ENCODE measurements around the gene NSL1. TPM values are rescaled to one million over a fixed set of nuclear protein-coding genes. Genes with fewer than 3 reads are reported as not detected.

The NSL1 gene
- total and polyA plus RNA-seq, 2 donors (not counting 1 experiment from before 2014, with no cell fraction given): 20.5 to 45.9 TPM

DNA sequence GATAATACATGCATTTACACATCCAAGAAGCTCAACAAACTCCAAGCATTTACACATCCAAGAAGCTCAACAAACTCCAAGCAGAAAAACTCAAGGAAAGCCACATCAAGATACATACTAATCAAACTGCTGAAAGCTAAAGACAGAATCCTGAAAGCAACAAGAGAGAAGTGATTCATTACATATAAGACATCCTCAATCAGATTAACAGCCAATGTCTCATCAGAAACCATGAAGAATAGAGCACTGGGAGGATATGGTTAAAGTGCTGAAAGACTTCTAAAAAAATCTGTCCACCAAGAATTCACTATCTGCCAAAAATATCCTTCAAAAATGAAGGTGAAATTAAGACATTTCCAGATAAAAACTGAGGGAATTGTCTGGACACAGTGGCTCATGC lies 46.3 kb downstream of the NSL1 start:
- peaks cover 0 to 1% of the 10 kb centered on the region in 2 experiments for H3K36me3 ChIP-seq (replicated peaks in 1 of 2; ENCODE audit: control extremely low read depth in 1 of 2, control insufficient read depth in 1 of 2, extremely low read depth in 1 of 2, insufficient read depth in 2 of 2, low read length in 1 of 2)
- no peaks in the 10 kb centered on the region for H3K9me3 Mint-ChIP-seq (ENCODE audit: insufficient read depth)
- POLR2A ChIA-PET: no interaction called here
- intact Hi-C loops (cut with micrococcal nuclease): no loop called here
- H4K20me1 ChIP-seq (ENCODE audit: control insufficient read depth, insufficient read depth, low read length, poor library complexity, severe bottlenecking): peaks cover 13% of the 10 kb centered on the region
- H2AFZ ChIP-seq (ENCODE audit: insufficient read depth, low read depth, low read length, poor library complexity, severe bottlenecking): no peak overlapping the region
- DNase-seq (no peak), ATAC-seq (ENCODE audit: low read depth) (no peak)
- peaks cover 55% of the 10 kb centered on the region for H3K79me2 ChIP-seq (ENCODE audit: control insufficient read depth, insufficient read depth, low read length)
- H3K27me3 Mint-ChIP-seq: no peaks in the 10 kb centered on the region
- peaks cover 6 to 9% of the 10 kb centered on the region in 2 donors for H3K4me1 ChIP-seq (ENCODE audit: control insufficient read depth in 2 of 2, insufficient read depth in 2 of 2, low read length in 2 of 2)
- H3K4me3 Mint-ChIP-seq: no peak overlapping the region
- no peaks in the 10 kb centered on the region for H3K27me3 ChIP-seq (replicated peaks in 1 of 4; ENCODE audit: control extremely low read depth in 1 of 4, control insufficient read depth in 3 of 4, insufficient read depth in 4 of 4, low read length in 3 of 4)
- CTCF ChIA-PET: interaction anchor here (1.5 kb wide), 1 partner anchor 290 kb away, joined by 4 read pairs; no protein-coding TSS in a partner anchor
- peaks cover 9% of the 10 kb centered on the region for H3K4me1 Mint-ChIP-seq
- H3K9me3 ChIP-seq (ENCODE audit: control extremely low read depth in 1 of 3, control insufficient read depth in 2 of 3, insufficient read depth in 1 of 3, low read length in 2 of 3): no peaks in the 10 kb centered on the region
- TF ChIP-seq, protein P1, sequence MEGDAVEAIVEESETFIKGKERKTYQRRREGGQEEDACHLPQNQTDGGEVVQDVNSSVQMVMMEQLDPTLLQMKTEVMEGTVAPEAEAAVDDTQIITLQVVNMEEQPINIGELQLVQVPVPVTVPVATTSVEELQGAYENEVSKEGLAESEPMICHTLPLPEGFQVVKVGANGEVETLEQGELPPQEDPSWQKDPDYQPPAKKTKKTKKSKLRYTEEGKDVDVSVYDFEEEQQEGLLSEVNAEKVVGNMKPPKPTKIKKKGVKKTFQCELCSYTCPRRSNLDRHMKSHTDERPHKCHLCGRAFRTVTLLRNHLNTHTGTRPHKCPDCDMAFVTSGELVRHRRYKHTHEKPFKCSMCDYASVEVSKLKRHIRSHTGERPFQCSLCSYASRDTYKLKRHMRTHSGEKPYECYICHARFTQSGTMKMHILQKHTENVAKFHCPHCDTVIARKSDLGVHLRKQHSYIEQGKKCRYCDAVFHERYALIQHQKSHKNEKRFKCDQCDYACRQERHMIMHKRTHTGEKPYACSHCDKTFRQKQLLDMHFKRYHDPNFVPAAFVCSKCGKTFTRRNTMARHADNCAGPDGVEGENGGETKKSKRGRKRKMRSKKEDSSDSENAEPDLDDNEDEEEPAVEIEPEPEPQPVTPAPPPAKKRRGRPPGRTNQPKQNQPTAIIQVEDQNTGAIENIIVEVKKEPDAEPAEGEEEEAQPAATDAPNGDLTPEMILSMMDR (IDR thresholded peaks at IDR 0.05): no peak
- no peak for TF ChIP-seq EZH2 (IDR thresholded peaks at IDR 0.05; ENCODE audit: borderline replicate concordance, insufficient read depth, low read depth, low read length, poor library complexity, severe bottlenecking)
- H3K4me2 ChIP-seq (replicated peaks; ENCODE audit: low read depth, low read length, poor library complexity, severe bottlenecking): no peak overlapping the region
- no peak overlapping the region for H3K27ac ChIP-seq (ENCODE audit: low read length in 2 of 2)
- no peak overlapping the region for H3K4me3 ChIP-seq (ENCODE audit: control extremely low read depth in 1 of 5, extremely low read depth in 1 of 5, insufficient read depth in 1 of 5, low read depth in 2 of 5, low read length in 4 of 5)
- H3K27ac Mint-ChIP-seq: no peak overlapping the region
- no peak overlapping the region for H3K9ac ChIP-seq (ENCODE audit: low read length)

- Histone ChIP-seq H3K9ac (ENCODE audit: low read length) (no peak overlapping the region), H3K36me3 (replicated peaks in 1 of 2; ENCODE audit: control extremely low read depth in 1 of 2, control insufficient read depth in 1 of 2, extremely low read depth in 1 of 2, insufficient read depth in 2 of 2, low read length in 1 of 2) (peaks cover 1 to 2% of the 10 kb centered on the region in 2 experiments), H2AFZ (ENCODE audit: insufficient read depth, low read depth, low read length, poor library complexity, severe bottlenecking) (no peak overlapping the region), H4K20me1 (ENCODE audit: control insufficient read depth, insufficient read depth, low read length, poor library complexity, severe bottlenecking) (peaks cover 15% of the 10 kb centered on the region), H3K27ac (ENCODE audit: low read length in 2 of 2) (no peak overlapping the region), H3K9me3 (ENCODE audit: control extremely low read depth in 1 of 3, control insufficient read depth in 2 of 3, insufficient read depth in 1 of 3, low read length in 2 of 3) (no peaks in the 10 kb centered on the region), H3K4me1 (ENCODE audit: control insufficient read depth in 2 of 2, insufficient read depth in 2 of 2, low read length in 2 of 2) (no peaks in the 10 kb centered on the region), H3K4me2 (replicated peaks; ENCODE audit: low read depth, low read length, poor library complexity, severe bottlenecking) (no peak overlapping the region), H3K4me3 (ENCODE audit: control extremely low read depth in 1 of 5, extremely low read depth in 1 of 5, insufficient read depth in 1 of 5, low read depth in 2 of 5, low read length in 4 of 5) (no peak overlapping the region), H3K27me3 (replicated peaks in 1 of 4; ENCODE audit: control extremely low read depth in 1 of 4, control insufficient read depth in 3 of 4, insufficient read depth in 4 of 4, low read length in 3 of 4) (no peaks in the 10 kb centered on the region), H3K79me2 (ENCODE audit: control insufficient read depth, insufficient read depth, low read length) (peaks cover 44% of the 10 kb centered on the region)
- no peaks in the 10 kb centered on the region for H3K27me3 Mint-ChIP-seq
- H3K27ac Mint-ChIP-seq: no peak overlapping the region
- 89% methylated on average over 4 of the region's 4 CpGs for WGBS (ENCODE audit: insufficient coverage)
- DNase-seq: no peak
- H3K9me3 Mint-ChIP-seq (ENCODE audit: insufficient read depth): no peaks in the 10 kb centered on the region
- intact Hi-C loops (cut with micrococcal nuclease): no loop called here
- no peak overlapping the region for H3K4me3 Mint-ChIP-seq
- POLR2A ChIA-PET: interaction anchor here (0.6 kb wide), 1 partner anchor 274 kb away, joined by 3 read pairs; no protein-coding TSS in a partner anchor
- ATAC-seq (ENCODE audit: low read depth): no peak
- TF ChIP-seq EZH2 (IDR thresholded peaks at IDR 0.05; ENCODE audit: borderline replicate concordance, insufficient read depth, low read depth, low read length, poor library complexity, severe bottlenecking): no peak
- TF ChIP-seq, protein P1 (IDR thresholded peaks at IDR 0.05): no peak
- peaks cover 4% of the 10 kb centered on the region for H3K4me1 Mint-ChIP-seq
- CTCF ChIA-PET: interaction anchor here (1.5 kb wide), 1 partner anchor 288 kb away, joined by 4 read pairs; no protein-coding TSS in a partner anchor
Measured at GRCh38 chr1:212743901-212744475, 47.6 kb downstream of the NSL1 start.

Measured in B cell (primary cell).